ENCODE results near the gene DOP1B.
"Not testable (repeated sequence)": the region's sequence is repeated elsewhere in the genome, so short reads cannot be mapped to it uniquely, and the experiment has no call there.

DOP1B gene

GRCh38 chr21:36194024-36194423 is 37.4 kb downstream of the DOP1B start:
- H3K4me3 ChIP-seq (replicated peaks; ENCODE audit: low read depth, low read length), result no peak overlapping the region
- no peaks in the 10 kb centered on the region for H3K36me3 ChIP-seq (ENCODE audit: control insufficient read depth, insufficient read depth, low read length)
- no peak for TF ChIP-seq CTCF (IDR thresholded peaks at IDR 0.05; ENCODE audit: insufficient read depth, low read length, poor library complexity, severe bottlenecking)
- no peaks in the 10 kb centered on the region for H3K27me3 ChIP-seq (replicated peaks; ENCODE audit: control insufficient read depth, insufficient read depth, low read length)
- no peak for DNase-seq (ENCODE audit: extremely low read depth, insufficient read length)

GRCh38 chr21:36195613-36196012 is 39.0 kb downstream of the DOP1B start:
- no peak for TF ChIP-seq CTCF (IDR thresholded peaks at IDR 0.05; ENCODE audit: insufficient read depth, low read length, poor library complexity, severe bottlenecking)
- no peak for DNase-seq (ENCODE audit: extremely low read depth, insufficient read length)
- no peaks in the 10 kb centered on the region for H3K36me3 ChIP-seq (ENCODE audit: control insufficient read depth, insufficient read depth, low read length)
- H3K4me3 ChIP-seq (replicated peaks; ENCODE audit: low read depth, low read length), result no peak overlapping the region
- H3K27me3 ChIP-seq (replicated peaks; ENCODE audit: control insufficient read depth, insufficient read depth, low read length), result no peaks in the 10 kb centered on the region

- TF ChIP-seq CTCF (IDR thresholded peaks at IDR 0.05; ENCODE audit: insufficient read depth, low read length, poor library complexity, severe bottlenecking), result no peak
- Histone ChIP-seq H3K4me3 (replicated peaks; ENCODE audit: low read depth, low read length) (no peak overlapping the region), H3K36me3 (ENCODE audit: control insufficient read depth, insufficient read depth, low read length) (no peaks in the 10 kb centered on the region), H3K27me3 (replicated peaks; ENCODE audit: control insufficient read depth, insufficient read depth, low read length) (no peaks in the 10 kb centered on the region)
- DNase-seq (ENCODE audit: extremely low read depth, insufficient read length), result no peak
Measured at GRCh38 chr21:36199021-36199420, 42.4 kb downstream of the DOP1B start.

GRCh38 chr21:36199575-36199974 is 43.0 kb downstream of the DOP1B start:
- not testable (repeated sequence) for H3K27me3 ChIP-seq (replicated peaks; ENCODE audit: control insufficient read depth, insufficient read depth, low read length); H3K36me3 ChIP-seq (ENCODE audit: control insufficient read depth, insufficient read depth, low read length); DNase-seq (ENCODE audit: extremely low read depth, insufficient read length); H3K4me3 ChIP-seq (replicated peaks; ENCODE audit: low read depth, low read length)

GRCh38 chr21:36200081-36200561 is 43.5 kb downstream of the DOP1B start:
- Histone ChIP-seq H3K36me3 (ENCODE audit: control insufficient read depth, insufficient read depth, low read length) (no peaks in the 10 kb centered on the region), H3K27me3 (replicated peaks; ENCODE audit: control insufficient read depth, insufficient read depth, low read length) (no peaks in the 10 kb centered on the region), H3K4me3 (replicated peaks; ENCODE audit: low read depth, low read length) (no peak overlapping the region)
- DNase-seq (ENCODE audit: extremely low read depth, insufficient read length), result no peak
- TF ChIP-seq CTCF (IDR thresholded peaks at IDR 0.05; ENCODE audit: insufficient read depth, low read length, poor library complexity, severe bottlenecking), result no peak

- no peak for TF ChIP-seq CTCF (IDR thresholded peaks at IDR 0.05; ENCODE audit: insufficient read depth, low read length, poor library complexity, severe bottlenecking)
- Histone ChIP-seq H3K36me3 (ENCODE audit: control insufficient read depth, insufficient read depth, low read length) (no peaks in the 10 kb centered on the region), H3K27me3 (replicated peaks; ENCODE audit: control insufficient read depth, insufficient read depth, low read length) (no peaks in the 10 kb centered on the region), H3K4me3 (replicated peaks; ENCODE audit: low read depth, low read length) (no peak overlapping the region)
- no peak for DNase-seq (ENCODE audit: extremely low read depth, insufficient read length)
Measured at GRCh38 chr21:36202726-36203602, 46.3 kb downstream of the DOP1B start.
